ENCODE measurements around the gene WNT9B.

DNA sequence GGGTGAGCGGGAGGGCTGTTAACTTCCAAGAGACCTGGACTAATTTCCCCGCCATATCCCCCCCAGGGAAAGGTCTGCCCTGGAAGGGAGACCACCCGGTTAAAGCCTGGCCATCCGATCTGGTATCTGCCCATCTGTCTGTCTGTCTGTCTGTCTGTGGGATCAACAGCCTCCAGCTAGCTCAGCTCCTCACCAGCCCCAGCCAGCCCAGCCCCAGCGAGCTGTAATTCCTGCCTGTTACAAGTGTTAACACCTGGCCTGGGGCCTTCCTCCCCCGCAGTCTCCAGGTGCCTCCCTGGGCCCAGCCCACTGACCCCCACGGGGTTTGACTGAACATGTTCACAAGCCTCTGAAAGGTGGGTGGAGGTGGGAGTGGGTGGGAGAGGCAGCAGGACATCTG, 36.9 kb upstream of the WNT9B start:
- TF ChIP-seq, protein P1, sequence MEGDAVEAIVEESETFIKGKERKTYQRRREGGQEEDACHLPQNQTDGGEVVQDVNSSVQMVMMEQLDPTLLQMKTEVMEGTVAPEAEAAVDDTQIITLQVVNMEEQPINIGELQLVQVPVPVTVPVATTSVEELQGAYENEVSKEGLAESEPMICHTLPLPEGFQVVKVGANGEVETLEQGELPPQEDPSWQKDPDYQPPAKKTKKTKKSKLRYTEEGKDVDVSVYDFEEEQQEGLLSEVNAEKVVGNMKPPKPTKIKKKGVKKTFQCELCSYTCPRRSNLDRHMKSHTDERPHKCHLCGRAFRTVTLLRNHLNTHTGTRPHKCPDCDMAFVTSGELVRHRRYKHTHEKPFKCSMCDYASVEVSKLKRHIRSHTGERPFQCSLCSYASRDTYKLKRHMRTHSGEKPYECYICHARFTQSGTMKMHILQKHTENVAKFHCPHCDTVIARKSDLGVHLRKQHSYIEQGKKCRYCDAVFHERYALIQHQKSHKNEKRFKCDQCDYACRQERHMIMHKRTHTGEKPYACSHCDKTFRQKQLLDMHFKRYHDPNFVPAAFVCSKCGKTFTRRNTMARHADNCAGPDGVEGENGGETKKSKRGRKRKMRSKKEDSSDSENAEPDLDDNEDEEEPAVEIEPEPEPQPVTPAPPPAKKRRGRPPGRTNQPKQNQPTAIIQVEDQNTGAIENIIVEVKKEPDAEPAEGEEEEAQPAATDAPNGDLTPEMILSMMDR (IDR thresholded peaks at IDR 0.05) = no peak
- TF ChIP-seq POLR2AphosphoS5 (IDR thresholded peaks at IDR 0.05; ENCODE audit: low read depth, low read length) = no peak

Measured in Panc1 (cell line).